Measurements from ENCODE around the gene MUSK.

DNA sequence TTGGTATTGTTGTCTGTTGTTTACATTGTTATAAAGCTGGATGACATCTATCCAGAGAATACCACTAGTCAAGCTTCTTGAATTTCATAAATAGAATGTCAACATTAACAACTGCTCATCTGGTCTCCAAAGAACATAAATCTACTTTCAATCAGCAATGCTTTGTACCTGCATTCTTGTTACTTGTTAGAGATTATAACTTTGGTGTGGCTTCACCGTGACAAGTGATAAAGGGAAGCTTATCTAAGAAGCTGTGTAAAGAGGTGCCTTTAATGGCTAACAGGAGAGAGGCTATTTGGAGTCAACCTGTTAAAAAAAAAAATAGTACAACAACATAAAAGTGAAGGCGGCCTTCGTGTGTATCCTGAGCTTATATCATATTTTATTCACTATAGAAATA, 41.8 kb downstream of the MUSK start:
- TF ChIP-seq CTCF (conservative IDR thresholded peaks at IDR 0.05) (no peak), ZFX (IDR thresholded peaks at IDR 0.05) (no peak)

Data from C4-2B (cell line).